K562 (cell line): Measurements from ENCODE around the gene PRDX2. TPM values are rescaled to one million over a fixed set of nuclear protein-coding genes. Genes with fewer than 3 reads are reported as not detected.
"Not testable (repeated sequence)": the region's sequence is repeated elsewhere in the genome, so short reads cannot be mapped to it uniquely, and the experiment has no call there.

Experiments
- ATAC-seq: fragments of 200-7000 bp; cut with Tn5 transposase; 3 replicates; pipeline ENCODE4 v1.9.1; 2020; ENCODE audit warnings: moderate library complexity
- BruUV-seq: library from RNA; stranded (reverse); fragments of 400-500 nt; replicated peaks from 2 replicates; lab custom pipeline; 2021; lab: Mats Ljungman, UMichigan
- CTCF ChIA-PET: fragments of 300-600 bp; formaldehyde crosslinking; extraction: SDS; loops from one replicate; lab custom pipeline; 2021; ENCODE audit warnings: low intra/inter-chr PET ratio; lab: Yijun Ruan, JAX
- POLR2A ChIA-PET: fragments of 300-600, 350-650 bp; sonication (Branson Sonifier 250); formaldehyde crosslinking; extraction: SDS; loops from one replicate; lab custom pipeline; 2021; ENCODE audit warnings: antibody characterized with exemption, inconsistent platforms; lab: Yijun Ruan, JAX
- DNase-seq, 4 experiments: peaks; one replicate each; pipeline versions ENCODE4 v3.0.0 to v3.0.0-alpha.2; 2011 to 2018; ENCODE audit warnings: low spot score in 3 of 4, mixed read lengths in 3 of 4; ENCODE audit errors: extremely low read depth in 1 of 4
- FAIRE-seq: peaks from 2 replicates; lab custom pipeline; 2011; peaks lifted over from hg19 to GRCh38; lab: Jason Lieb, UNC
- H2AFZ ChIP-seq: 2 replicates; pipeline ENCODE4 v1.6.0; 2011; ENCODE audit warnings: low read depth, low read length, control low read depth, inconsistent platforms
- H3K27ac ChIP-seq: fragments of 200-600 bp; 3 replicates; pipeline ENCODE4 v1.8.0; 2011; ENCODE audit warnings: low read depth, mild to moderate bottlenecking, control low read depth, inconsistent platforms, low read length, moderate library complexity, mixed read lengths; ENCODE audit errors: extremely low read depth
- H3K27me3 ChIP-seq, 2 experiments: fragments of 300-600 bp in 1 of 2; 2 replicates in 1 of 2; 3 replicates in 1 of 2; pipeline versions ENCODE4 v1.6.0 to v1.8.0; 2011; ENCODE audit warnings: inconsistent platforms in 2 of 2, low read length in 2 of 2, mild to moderate bottlenecking in 1 of 2, mixed read lengths in 1 of 2, moderate library complexity in 1 of 2; ENCODE audit not compliant: control insufficient read depth in 2 of 2, insufficient read depth in 2 of 2
- H3K36me3 ChIP-seq: fragments of 300-600 bp; 3 replicates; pipeline ENCODE4 v1.8.0; 2011; ENCODE audit warnings: mild to moderate bottlenecking, low read length, inconsistent platforms; ENCODE audit not compliant: control insufficient read depth, insufficient read depth
- H3K4me1 ChIP-seq, 2 experiments: fragments of 200-600 bp in 1 of 2; replicated peaks in 1 of 2; 2 replicates in 1 of 2; 3 replicates in 1 of 2; pipeline versions ENCODE4 v1.5.1 to v1.8.0; 2011; ENCODE audit warnings: inconsistent platforms in 2 of 2, low read length in 2 of 2, mild to moderate bottlenecking in 1 of 2, mixed read lengths in 1 of 2, moderate library complexity in 1 of 2; ENCODE audit not compliant: control insufficient read depth in 2 of 2, insufficient read depth in 2 of 2
- H3K4me2 ChIP-seq: 2 replicates; pipeline ENCODE4 v1.6.1; 2011; ENCODE audit warnings: low read length, control low read depth, inconsistent platforms, mixed read lengths; ENCODE audit not compliant: insufficient read depth
- H3K4me3 ChIP-seq: fragments of 200-600 bp; sonication (generic), shearing (Covaris generic); 2 replicates; pipeline ENCODE4 v1.5.1; 2016; ENCODE audit warnings: control low read depth, inconsistent platforms
- H3K79me2 ChIP-seq: fragments of 200-600 bp; 3 replicates; pipeline ENCODE4 v1.8.0; 2011; ENCODE audit warnings: low read length, inconsistent platforms; ENCODE audit not compliant: control insufficient read depth, insufficient read depth
- H3K9ac ChIP-seq, 2 experiments: 2 replicates each; pipeline versions ENCODE4 v1.6.0 to v1.6.1; 2011; ENCODE audit warnings: low read depth in 2 of 2, low read length in 2 of 2, control low read depth in 1 of 2, inconsistent platforms in 1 of 2, mild to moderate bottlenecking in 1 of 2, mixed read lengths in 1 of 2; ENCODE audit not compliant: insufficient read depth in 1 of 2
- H3K9me1 ChIP-seq: one replicate; pipeline ENCODE4 v1.6.0; 2011; ENCODE audit warnings: inconsistent platforms, mild to moderate bottlenecking, low read length, moderate library complexity; ENCODE audit not compliant: control insufficient read depth, insufficient read depth
- H3K9me3 ChIP-seq: replicated peaks from 2 replicates; pipeline ENCODE4 v1.5.1; 2011; ENCODE audit warnings: low read depth, low read length, inconsistent platforms; ENCODE audit not compliant: control insufficient read depth, insufficient read depth
- H4K20me1 ChIP-seq: replicated peaks from 2 replicates; pipeline ENCODE4 v1.6.1; 2011; ENCODE audit warnings: low read length, inconsistent platforms, mixed read lengths; ENCODE audit not compliant: control insufficient read depth, insufficient read depth
- BDP1 ChIP-seq: IDR thresholded peaks from 3 replicates; pipeline ENCODE4 v1.6.1; 2011; ENCODE audit not compliant: insufficient read length, insufficient read depth
- MEIS2 ChIP-seq: fragments of 450-650 bp; IDR thresholded peaks from 2 replicates; pipeline ENCODE4 v1.6.1; 2014; ENCODE audit warnings: mild to moderate bottlenecking; ENCODE audit not compliant: partially characterized antibody
- MTA3 ChIP-seq: fragments of 450-650 bp; formaldehyde crosslinking; IDR thresholded peaks from 2 replicates; pipeline ENCODE4 v1.6.1; 2017; ENCODE audit warnings: mild to moderate bottlenecking, borderline replicate concordance
- RFX5 ChIP-seq: IDR thresholded peaks from 2 replicates; pipeline ENCODE4 v1.6.1; 2011; ENCODE audit warnings: low read depth, mild to moderate bottlenecking, improper control_type of control experiment, low read length
- THRA ChIP-seq: fragments of 450-650 bp; IDR thresholded peaks from 2 replicates; pipeline ENCODE4 v1.6.1; 2017; ENCODE audit warnings: mild to moderate bottlenecking, moderate library complexity
- THRAP3 ChIP-seq: fragments of 450-650 bp; IDR thresholded peaks from 2 replicates; pipeline ENCODE4 v1.6.1; 2016; ENCODE audit warnings: mild to moderate bottlenecking, inconsistent platforms, borderline replicate concordance
- ZNF280B ChIP-seq: fragments of 250-450 bp; sonication (Bioruptor Pico); IDR thresholded peaks from 2 replicates; pipeline ENCODE4 v1.5.1; 2021; ENCODE audit warnings: mild to moderate bottlenecking
- WGBS: fragments of 100-300 bp; shearing (Covaris generic); methylation state at CpG from one replicate; pipeline ENCODE4 v1.1.6; 2016; ENCODE audit warnings: low coverage, mixed read lengths; ENCODE audit not compliant: insufficient coverage; ENCODE audit errors: missing lambda C conversion rate; 5-methylcytosine and 5-hydroxymethylcytosine counted together
- in situ Hi-C: fragments of 300-500 bp; cut with MboI; formaldehyde crosslinking; loops from 4 replicates; pipeline ENCODE4 v1.15.0; 2018; ENCODE audit warnings: inconsistent platforms, mixed read lengths
- intact Hi-C: fragments of 100-400 bp; cut with micrococcal nuclease; formaldehyde crosslinking; loops from 2 replicates; pipeline ENCODE4 v1.14.2; 2022
- polyA plus RNA-seq, 8 experiments: library from polyadenylated mRNA; depleted of rRNA in 4 of 8; stranded (reverse) in 5 of 8; unstranded in 3 of 8; fragments of >200 nt; fragmentation: Nextera tagmentation in 2 of 8; fragmentation: Illumina TruSeq in 1 of 8; extraction: Ambion mirVana in 2 of 8; extraction: Trizol in 1 of 8; gene quantifications; 2 replicates each; pipeline versions ENCODE4 v1.2.1 to v1.2.3, GENCODE V29; 2011 to 2014; ENCODE audit warnings: inconsistent platforms in 1 of 8, missing spikeins in 1 of 8
- total RNA-seq, 7 experiments: library from RNA; depleted of rRNA in 6 of 7; stranded (reverse); fragments of >200 nt in 6 of 7; fragmentation: Illumina TruSeq in 2 of 7; extraction: Trizol in 2 of 7; gene quantifications; 2 replicates each; pipeline versions ENCODE4 v1.2.1 to v1.2.3, GENCODE V29; 2011 to 2021; ENCODE audit warnings: low replicate concordance in 1 of 7

PRDX2 gene
- total and polyA plus RNA-seq, 9 of the 15 experiments (the other 6 are each of a cell fraction or from before 2014, with no cell fraction given), result 206 to 1,183 (median 415) TPM

- no peak for TF ChIP-seq THRA
- TF ChIP-seq RFX5, result no peak
- no peak for TF ChIP-seq BDP1
- no peak for TF ChIP-seq THRAP3
- TF ChIP-seq MEIS2, result peak; percentile 49
- no peak for TF ChIP-seq ZNF280B (CRISPR knock-in tag)
- TF ChIP-seq MTA3, result peak; percentile 44; the same call in 1 of the 2 replicates
These were observed 45.8 kb upstream of the PRDX2 start (continued) for GRCh38 chr19:12847159-12848139.

GRCh38 chr19:12846613-12847012, 45.0 kb upstream of the PRDX2 start:
- H3K9me3 ChIP-seq, H3K27me3 ChIP-seq, BruUV-seq, H3K9me1 ChIP-seq, H3K27ac ChIP-seq, FAIRE-seq, ATAC-seq, H4K20me1 ChIP-seq, DNase-seq, H2AFZ ChIP-seq, H3K9ac ChIP-seq, H3K4me3 ChIP-seq, H3K79me2 ChIP-seq, H3K4me2 ChIP-seq: not testable (repeated sequence)
- POLR2A ChIA-PET, result interaction anchor here (0.5 to 0.7 kb wide), 3 partner anchors 34 to 147 kb away, joined by 3 to 4 read pairs (median 3); no protein-coding TSS in a partner anchor
- in situ Hi-C loops, result loop anchor here (5.0 kb wide), 1 partner anchor 79 kb away; no protein-coding TSS in a partner anchor
- Histone ChIP-seq H3K4me1 (peaks cover 11 to 20% of the 10 kb centered on the region in 2 experiments), H3K36me3 (peaks cover 25% of the 10 kb centered on the region; the same call in 2 of the 3 replicates)
- CTCF ChIA-PET, result interaction anchor here (0.8 to 1.4 kb wide), 2 partner anchors 71 to 171 kb away, joined by 3 to 6 read pairs; partner anchors contain the start of gene HOOK2
- 81% methylated on average over 6 of the region's 7 CpGs for WGBS
- intact Hi-C loops, result loop anchor here (2.0 kb wide), 1 partner anchor 130 kb away; no protein-coding TSS in a partner anchor
